Osteoblast (primary cell): ENCODE results near the gene OR2D2. TPM values are rescaled to one million over a fixed set of nuclear protein-coding genes. Genes with fewer than 3 reads are reported as not detected.
"Not testable (repeated sequence)": the region's sequence is repeated elsewhere in the genome, so short reads cannot be mapped to it uniquely, and the experiment has no call there.

ENCODE experiments used
- DNase-seq: peaks from one replicate; pipeline ENCODE4 v3.0.0; 2011; ENCODE audit warnings: low spot score, mixed read lengths; ENCODE audit not compliant: insufficient read length; ENCODE audit errors: missing footprints
- H2AFZ ChIP-seq: 2 replicates; pipeline ENCODE4 v1.6.0; 2011; ENCODE audit warnings: mild to moderate bottlenecking, low read length
- H3K27ac ChIP-seq: 2 replicates; pipeline ENCODE4 v1.5.1; 2011; ENCODE audit warnings: mild to moderate bottlenecking, low read depth, low read length, moderate library complexity
- H3K27me3 ChIP-seq: 2 replicates; pipeline ENCODE4 v1.6.0; 2012; ENCODE audit warnings: mild to moderate bottlenecking, control low read depth, inconsistent platforms, low read length, moderate library complexity; ENCODE audit not compliant: insufficient read depth
- H3K36me3 ChIP-seq: 2 replicates; pipeline ENCODE4 v1.5.1; 2011; ENCODE audit warnings: mild to moderate bottlenecking, low read length, control low read depth, moderate library complexity; ENCODE audit not compliant: insufficient read depth
- H3K4me1 ChIP-seq: 2 replicates; pipeline ENCODE4 v1.5.1; 2011; ENCODE audit warnings: mild to moderate bottlenecking, low read length, control low read depth, moderate library complexity; ENCODE audit not compliant: insufficient read depth
- H3K4me2 ChIP-seq: 2 replicates; pipeline ENCODE4 v1.6.0; 2011; ENCODE audit warnings: mild to moderate bottlenecking, low read length; ENCODE audit not compliant: insufficient read depth
- H3K4me3 ChIP-seq: fragments of 200-600 bp; sonication (generic); 3 replicates; pipeline ENCODE4 v1.5.1; 2012; ENCODE audit warnings: mild to moderate bottlenecking, low read length, inconsistent platforms; ENCODE audit not compliant: insufficient read depth
- H3K79me2 ChIP-seq: 2 replicates; pipeline ENCODE4 v1.6.0; 2012; ENCODE audit warnings: mild to moderate bottlenecking, low read length, control low read depth, inconsistent platforms; ENCODE audit not compliant: insufficient read depth
- H3K9me3 ChIP-seq: 2 replicates; pipeline ENCODE4 v1.5.1; 2011; ENCODE audit warnings: low read depth, low read length, control low read depth
- H4K20me1 ChIP-seq: 2 replicates; pipeline ENCODE4 v1.6.0; 2012; ENCODE audit warnings: mild to moderate bottlenecking, low read length, control low read depth; ENCODE audit not compliant: insufficient read depth
- total RNA-seq: library from RNA; depleted of rRNA; stranded (reverse); fragments of >200 nt; gene quantifications from 2 replicates; pipeline ENCODE4 v1.2.3, GENCODE V29; 2012
- TF ChIP-seq, protein P1 (sequence below): IDR thresholded peaks from 2 replicates; pipeline ENCODE4 v1.5.1; 2011; ENCODE audit warnings: mild to moderate bottlenecking, low read depth, low read length, moderate library complexity; ENCODE audit errors: extremely low read depth

OR2D2 gene
- total RNA-seq, 1 donor = 0.36 TPM

- no peak for DNase-seq
- Histone ChIP-seq H3K4me1 (no peaks in the 10 kb centered on the region), H3K79me2 (no peaks in the 10 kb centered on the region), H3K4me3 (no peak overlapping the region), H4K20me1 (no peaks in the 10 kb centered on the region), H3K4me2 (no peak overlapping the region), H2AFZ (no peak overlapping the region), H3K9me3 (no peaks in the 10 kb centered on the region), H3K27me3 (no peaks in the 10 kb centered on the region), H3K36me3 (no peaks in the 10 kb centered on the region), H3K27ac (no peak overlapping the region)
- TF ChIP-seq, protein P1, sequence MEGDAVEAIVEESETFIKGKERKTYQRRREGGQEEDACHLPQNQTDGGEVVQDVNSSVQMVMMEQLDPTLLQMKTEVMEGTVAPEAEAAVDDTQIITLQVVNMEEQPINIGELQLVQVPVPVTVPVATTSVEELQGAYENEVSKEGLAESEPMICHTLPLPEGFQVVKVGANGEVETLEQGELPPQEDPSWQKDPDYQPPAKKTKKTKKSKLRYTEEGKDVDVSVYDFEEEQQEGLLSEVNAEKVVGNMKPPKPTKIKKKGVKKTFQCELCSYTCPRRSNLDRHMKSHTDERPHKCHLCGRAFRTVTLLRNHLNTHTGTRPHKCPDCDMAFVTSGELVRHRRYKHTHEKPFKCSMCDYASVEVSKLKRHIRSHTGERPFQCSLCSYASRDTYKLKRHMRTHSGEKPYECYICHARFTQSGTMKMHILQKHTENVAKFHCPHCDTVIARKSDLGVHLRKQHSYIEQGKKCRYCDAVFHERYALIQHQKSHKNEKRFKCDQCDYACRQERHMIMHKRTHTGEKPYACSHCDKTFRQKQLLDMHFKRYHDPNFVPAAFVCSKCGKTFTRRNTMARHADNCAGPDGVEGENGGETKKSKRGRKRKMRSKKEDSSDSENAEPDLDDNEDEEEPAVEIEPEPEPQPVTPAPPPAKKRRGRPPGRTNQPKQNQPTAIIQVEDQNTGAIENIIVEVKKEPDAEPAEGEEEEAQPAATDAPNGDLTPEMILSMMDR = no peak
These were observed 2.7 kb upstream of the OR2D2 start for GRCh38 chr11:6895010-6895409.

DNA sequence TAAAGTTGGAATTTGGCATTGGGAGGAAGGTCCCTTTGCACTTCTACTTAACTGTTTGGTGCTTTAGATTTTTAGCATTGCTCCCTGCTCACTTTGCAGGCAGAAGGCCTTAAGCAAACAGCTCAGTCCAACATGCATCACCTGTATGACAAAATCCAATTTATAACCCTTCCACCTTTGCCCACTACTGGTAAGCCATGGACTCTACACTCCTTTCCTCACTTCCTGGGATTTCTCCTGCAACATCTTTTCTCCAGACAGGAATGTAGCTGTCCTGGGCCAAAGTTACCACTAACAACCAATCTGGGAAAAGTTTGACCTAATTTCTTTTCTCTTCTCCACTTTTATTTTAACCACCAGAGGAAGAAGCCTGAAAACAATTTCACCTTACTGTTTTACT is 1.8 kb upstream of the OR2D2 start:
- no peak overlapping the region for H3K4me2 ChIP-seq
- no peaks in the 10 kb centered on the region for H3K79me2 ChIP-seq
- H3K36me3 ChIP-seq = no peaks in the 10 kb centered on the region
- H4K20me1 ChIP-seq = no peaks in the 10 kb centered on the region
- no peak overlapping the region for H3K4me3 ChIP-seq
- no peaks in the 10 kb centered on the region for H3K27me3 ChIP-seq
- no peaks in the 10 kb centered on the region for H3K4me1 ChIP-seq
- H2AFZ ChIP-seq = no peak overlapping the region
- no peak overlapping the region for H3K27ac ChIP-seq
- no peaks in the 10 kb centered on the region for H3K9me3 ChIP-seq
- TF ChIP-seq, protein P1 = no peak
- DNase-seq = no peak

- Histone ChIP-seq H3K27ac (no peak overlapping the region), H3K9me3 (no peaks in the 10 kb centered on the region), H2AFZ (no peak overlapping the region)
These were observed 2.5 kb downstream of the OR2D2 start for GRCh38 chr11:6889835-6890234.

DNA sequence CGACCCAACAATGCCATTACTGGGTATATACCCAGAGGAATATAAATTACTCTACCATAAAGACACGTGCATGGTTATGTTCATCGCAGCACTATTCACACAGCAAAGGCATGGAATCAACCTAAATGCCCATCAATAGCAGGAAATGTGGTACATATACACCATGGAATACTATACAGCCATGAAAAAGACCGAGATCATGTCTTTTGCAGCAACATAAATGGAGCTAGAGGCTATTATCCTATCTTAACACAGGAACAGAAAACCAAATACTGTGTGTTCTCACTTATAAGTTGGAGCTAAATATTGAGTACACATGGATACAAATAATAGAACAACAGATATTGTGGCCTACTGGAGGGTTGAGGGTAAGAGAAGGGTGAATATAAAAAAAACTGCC is 3.5 kb downstream of the OR2D2 start:
- no peaks in the 10 kb centered on the region for H3K9me3 ChIP-seq
- no peak overlapping the region for H3K4me3 ChIP-seq
- no peaks in the 10 kb centered on the region for H4K20me1 ChIP-seq
- no peaks in the 10 kb centered on the region for H3K4me1 ChIP-seq
- no peaks in the 10 kb centered on the region for H3K79me2 ChIP-seq
- no peak for DNase-seq
- no peaks in the 10 kb centered on the region for H3K36me3 ChIP-seq
- no peaks in the 10 kb centered on the region for H3K27me3 ChIP-seq
- no peak overlapping the region for H3K27ac ChIP-seq
- no peak overlapping the region for H3K4me2 ChIP-seq
- no peak overlapping the region for H2AFZ ChIP-seq
- TF ChIP-seq, protein P1 = no peak

More at GRCh38 chr11:6889835-6890234, 2.5 kb downstream of the OR2D2 start:
- H3K27me3 ChIP-seq = no peaks in the 10 kb centered on the region
- DNase-seq = no peak
- H3K36me3 ChIP-seq = no peaks in the 10 kb centered on the region
- no peak overlapping the region for H3K4me3 ChIP-seq
- no peaks in the 10 kb centered on the region for H3K4me1 ChIP-seq
- H4K20me1 ChIP-seq = no peaks in the 10 kb centered on the region
- TF ChIP-seq, protein P1 = no peak
- no peaks in the 10 kb centered on the region for H3K79me2 ChIP-seq
- H3K4me2 ChIP-seq = no peak overlapping the region

DNA sequence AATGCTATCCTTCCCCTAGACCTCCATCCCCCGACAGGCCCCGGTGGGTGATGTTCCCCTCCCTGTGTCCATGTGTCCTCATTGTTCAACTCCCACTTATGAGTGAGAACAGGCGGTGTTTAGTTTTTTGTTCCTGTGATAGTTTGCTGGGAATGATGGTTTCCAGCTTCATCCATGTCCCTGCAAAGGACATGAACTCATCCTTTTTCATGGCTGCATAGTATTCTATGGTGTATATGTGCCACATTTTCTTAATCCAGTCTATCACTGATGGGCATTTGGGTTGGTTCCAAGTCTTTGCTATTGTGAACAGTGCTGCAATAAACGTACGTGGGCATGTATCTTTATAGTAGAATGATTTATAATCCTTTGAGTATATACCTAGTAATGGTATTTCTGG is 4.6 kb downstream of the OR2D2 start:
- H2AFZ ChIP-seq, H3K27me3 ChIP-seq, H3K9me3 ChIP-seq, DNase-seq, H3K79me2 ChIP-seq, H3K27ac ChIP-seq, H4K20me1 ChIP-seq, H3K36me3 ChIP-seq, H3K4me3 ChIP-seq, H3K4me2 ChIP-seq, H3K4me1 ChIP-seq: not testable (repeated sequence)
